HPDE6-E6E7 (cell line): ENCODE data around the gene APRT.

Source experiments
- DNase-seq: peaks from one replicate; pipeline ENCODE4 v3.0.0; 2011; ENCODE audit warnings: missing footprints; ENCODE audit errors: extremely low spot score

Gene APRT

DNA sequence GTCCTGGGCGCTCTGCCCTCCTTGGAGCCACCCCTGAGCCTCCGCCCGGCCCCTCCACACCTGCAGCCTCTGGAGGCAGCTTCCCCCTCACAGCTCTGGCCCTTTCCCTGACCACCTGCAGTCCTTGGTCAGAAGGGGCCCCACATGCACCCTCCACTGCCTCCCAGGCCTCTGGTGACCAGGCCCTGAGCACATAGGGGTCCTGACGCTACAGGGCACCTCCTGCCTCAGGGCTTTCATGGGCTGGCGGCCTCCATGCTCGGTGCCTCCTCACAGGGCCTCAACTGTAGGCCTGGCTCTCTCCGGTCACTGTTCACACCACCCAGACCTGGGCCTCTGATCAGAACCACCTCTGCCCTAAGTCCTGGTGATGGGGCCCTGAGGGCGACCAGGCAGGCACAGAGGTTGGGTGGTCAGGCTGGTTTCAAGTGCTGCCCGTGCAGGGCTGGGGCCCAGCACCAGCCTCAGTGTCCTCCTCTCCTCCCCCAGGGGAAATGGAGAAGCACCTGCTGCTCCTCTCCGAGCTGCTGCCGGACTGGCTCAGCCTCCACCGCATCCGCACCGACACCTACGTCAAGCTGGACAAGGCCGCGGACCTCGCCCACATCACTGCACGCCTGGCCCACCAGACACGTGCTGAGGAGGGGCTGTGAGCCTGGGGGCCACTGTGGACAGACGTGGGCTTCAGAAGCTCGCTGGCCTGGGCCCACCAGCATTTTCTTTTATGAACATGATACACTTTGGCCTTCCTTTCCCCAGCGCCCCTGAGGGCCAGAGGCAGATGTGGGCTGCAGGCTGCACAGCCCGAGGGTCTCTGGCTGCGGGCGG is 3.9 kb downstream of the APRT start:
- DNase-seq = no peak

DNA sequence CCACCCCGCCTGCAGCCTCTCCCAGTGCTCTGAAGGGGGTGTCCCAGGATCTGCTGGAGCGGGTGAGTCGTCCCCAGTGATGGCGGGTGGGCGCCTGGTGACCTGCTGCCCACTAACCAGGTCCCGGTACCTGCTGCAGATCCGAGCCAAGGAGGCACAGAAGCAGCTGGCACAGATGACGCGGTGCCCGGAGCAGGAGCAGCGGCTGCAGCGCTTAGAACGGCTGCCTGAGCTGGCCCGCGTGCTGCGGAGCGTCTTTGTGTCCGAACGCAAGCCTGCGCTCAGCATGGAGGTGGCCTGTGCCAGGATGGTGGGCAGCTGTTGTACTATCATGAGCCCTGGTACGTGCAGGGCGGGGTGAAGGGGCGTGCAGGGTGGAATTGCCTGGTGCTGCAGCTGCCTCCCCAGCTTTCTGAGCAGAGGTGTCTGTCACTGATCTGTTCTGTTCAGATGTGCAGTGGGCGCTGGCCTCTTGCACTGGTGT is 4.5 kb downstream of the APRT start:
- DNase-seq = no peak

DNA sequence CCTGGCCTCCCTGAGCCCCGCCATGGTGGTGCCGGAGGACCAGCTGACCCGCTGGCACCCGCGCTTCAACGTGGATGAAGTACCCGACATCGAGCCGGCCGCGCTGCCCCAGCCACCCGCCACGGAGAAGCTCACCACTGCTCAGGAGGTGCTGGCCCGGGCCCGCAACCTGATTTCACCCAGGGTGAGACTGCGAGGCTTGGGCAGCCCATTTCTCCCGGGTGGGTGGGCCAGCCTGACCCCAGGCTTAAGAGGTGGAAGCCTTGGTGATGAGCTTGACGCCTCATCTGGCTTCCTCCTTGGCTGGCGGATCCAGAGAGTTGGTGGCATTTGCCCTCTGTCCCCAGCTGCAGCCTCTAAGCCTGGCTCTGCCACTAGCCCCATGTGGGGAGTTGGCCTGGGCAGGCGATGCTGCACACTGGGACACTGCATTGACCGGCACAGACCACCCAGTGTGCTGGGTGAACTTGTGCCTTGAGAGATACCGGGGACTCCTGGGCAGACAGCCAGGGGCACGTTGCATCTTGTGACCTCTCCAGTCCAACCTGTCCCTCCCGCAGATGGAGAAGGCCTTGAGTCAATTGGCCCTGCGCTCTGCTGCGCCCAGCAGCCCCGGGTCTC is 5.1 kb downstream of the APRT start:
- DNase-seq = no peak

DNA sequence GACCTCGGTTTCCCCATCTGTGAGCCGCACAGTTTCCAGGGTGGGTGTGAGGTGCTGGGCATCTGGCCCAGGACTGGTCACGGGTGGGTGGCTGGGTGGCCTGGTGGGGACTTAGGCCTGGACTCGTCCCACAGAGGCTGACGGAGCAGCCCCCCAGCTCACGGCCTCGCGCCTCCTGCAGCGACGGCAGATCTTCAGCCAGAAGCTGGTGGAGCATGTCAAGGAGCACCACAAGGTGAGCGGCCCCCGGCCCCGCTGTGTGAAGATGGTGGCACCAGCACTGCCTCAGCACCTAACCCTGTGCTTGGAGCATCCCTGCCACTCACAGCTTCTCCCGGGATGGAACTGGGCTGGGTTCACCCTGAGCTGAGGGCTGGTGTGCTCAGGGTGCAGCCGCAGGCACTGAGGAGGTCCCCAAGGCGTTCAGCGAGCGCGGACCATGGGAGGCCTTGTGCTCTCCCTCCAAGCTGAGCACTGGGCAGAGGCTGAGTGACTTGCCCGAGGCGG is 5.8 kb downstream of the APRT start:
- DNase-seq = no peak

DNA sequence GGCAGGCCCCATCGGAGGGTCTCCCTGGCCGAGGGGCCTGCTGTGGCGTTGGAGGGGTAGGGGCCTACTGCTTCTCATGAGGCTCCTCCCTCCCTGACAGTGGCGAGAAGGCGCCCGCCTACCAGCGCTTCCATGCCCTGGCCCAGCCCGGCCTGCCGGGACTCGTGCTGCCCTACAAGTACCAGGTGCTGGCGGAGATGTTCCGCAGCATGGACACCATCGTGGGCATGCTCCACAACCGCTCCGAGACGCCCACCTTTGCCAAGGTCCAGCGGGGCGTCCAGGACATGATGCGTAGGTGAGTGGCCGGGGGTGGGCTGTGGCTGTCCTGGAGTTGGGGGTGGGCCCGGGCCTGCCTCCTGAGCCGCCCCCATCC is 6.4 kb downstream of the APRT start:
- no peak for DNase-seq

GRCh38 chr16:88804552-88805339 is 7.0 kb downstream of the APRT start:
- no peak for DNase-seq

GRCh38 chr16:88804173-88804551 is 7.6 kb downstream of the APRT start:
- DNase-seq = no peak

GRCh38 chr16:88803264-88803987 is 8.3 kb downstream of the APRT start, which contains the start of gene CDT1:
CDT1 (plus strand) TSS chr16:88803789; CDS start chr16:88803832, 43 bp downstream.
- DNase-seq = peak; percentile 97

GRCh38 chr16:88800277-88800592 is 11.5 kb downstream of the APRT start:
- no peak for DNase-seq

DNA sequence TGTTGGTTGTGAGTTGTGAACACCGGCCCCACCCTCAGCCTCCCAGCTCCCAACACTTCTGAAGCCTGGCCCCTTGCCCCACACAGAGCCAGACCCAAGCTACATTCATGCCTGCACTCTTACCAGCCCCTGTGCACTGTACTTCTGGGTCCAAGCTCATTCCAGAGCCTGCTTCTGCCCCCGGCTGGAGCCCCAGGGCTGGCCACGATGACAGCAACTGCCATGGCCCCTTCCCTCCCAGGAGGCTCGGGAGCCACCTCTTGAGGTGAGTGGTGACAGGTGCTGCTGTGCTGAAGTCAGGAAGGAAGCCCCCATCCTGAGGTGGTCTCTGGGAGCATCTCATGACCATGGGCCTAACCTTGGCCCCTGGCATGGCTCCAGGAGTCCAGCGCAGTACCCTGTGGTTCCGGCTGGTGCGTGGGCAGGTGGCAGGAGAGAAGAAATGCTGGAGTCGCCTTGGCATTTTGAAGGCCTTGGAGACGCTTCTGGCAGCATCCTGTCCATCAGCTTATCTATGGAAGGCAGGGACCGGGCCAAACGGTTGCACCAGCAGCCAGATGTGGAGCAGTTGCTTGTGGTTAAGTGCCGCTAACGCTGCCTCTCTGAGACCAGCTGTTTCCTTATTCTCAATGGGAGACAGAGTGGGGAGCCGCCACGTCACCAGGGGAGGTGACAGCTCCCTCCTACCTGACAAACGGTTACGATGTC is 12.0 kb downstream of the APRT start:
- DNase-seq = no peak

DNA sequence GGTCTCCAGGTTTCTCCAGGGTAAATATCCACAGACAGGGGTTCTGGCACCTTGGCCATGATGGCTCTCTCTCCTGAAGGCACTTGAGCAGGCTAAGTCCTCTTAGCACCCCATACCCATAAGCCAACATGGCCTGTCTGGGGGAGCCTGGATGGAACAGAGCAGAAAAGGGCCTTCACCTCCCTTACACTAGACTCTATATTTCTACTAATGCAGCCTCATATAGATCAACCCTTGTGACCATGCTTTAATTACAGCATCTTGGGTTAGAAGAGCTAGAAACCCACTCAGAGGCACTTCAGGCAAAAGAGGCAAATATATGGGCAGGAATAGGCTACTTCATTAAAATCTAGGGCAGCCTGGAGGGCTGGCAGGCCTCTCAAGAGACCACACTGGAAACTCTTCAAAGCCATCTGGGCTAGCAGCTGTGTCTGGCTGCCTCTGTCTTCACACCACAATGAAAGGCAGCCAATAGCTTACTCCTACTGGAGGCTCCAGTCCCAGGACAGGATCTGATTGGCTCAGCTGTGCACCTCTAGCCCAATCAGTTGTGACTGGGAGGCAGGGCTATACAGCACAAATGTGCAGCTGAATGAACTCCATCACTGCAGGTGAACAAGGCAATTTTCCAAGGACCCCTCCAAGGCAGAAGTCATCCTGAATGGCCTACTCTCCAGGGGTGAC is 12.8 kb downstream of the APRT start:
- no peak for DNase-seq

DNA sequence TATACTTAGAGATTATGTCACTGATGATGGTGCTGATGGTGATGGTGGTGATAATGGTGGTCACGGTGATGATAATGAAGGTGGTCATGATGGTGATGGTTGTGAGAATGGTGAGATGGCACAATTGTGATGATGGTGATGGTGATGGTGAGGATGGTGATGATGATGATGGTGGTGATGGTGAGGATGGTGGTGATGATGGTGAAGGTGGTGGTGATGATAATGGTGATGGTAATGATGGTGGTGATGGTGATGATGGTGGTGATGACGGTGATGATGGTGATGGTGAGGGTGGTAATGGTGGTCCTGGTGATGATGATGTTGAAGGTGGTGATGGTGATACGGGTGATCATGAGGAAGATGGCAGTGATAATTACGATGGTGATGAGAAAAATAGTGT is 13.7 kb downstream of the APRT start:
- no peak for DNase-seq

DNA sequence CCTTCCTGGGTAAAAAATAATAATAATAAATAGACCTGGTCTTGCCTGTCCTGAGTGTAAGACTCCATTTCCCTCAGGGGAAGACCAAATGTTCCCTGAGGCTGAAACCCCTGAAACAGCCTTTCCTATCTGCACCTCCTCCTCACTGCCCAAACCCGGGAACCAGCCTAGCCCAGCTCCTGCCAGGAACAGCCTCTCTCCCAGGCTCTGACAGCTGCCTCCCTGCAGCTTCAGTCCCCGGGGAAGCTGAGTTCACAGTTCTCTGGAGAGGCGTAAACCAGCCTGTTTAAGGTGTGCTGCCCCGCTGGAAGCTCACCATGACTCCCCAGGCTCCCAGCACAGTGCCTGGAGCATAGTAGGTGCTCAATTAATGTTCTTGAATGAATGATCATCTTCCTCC is 15.4 kb downstream of the APRT start:
- DNase-seq = no peak

GRCh38 chr16:88793251-88793954 is 18.3 kb downstream of the APRT start:
- no peak for DNase-seq

DNA sequence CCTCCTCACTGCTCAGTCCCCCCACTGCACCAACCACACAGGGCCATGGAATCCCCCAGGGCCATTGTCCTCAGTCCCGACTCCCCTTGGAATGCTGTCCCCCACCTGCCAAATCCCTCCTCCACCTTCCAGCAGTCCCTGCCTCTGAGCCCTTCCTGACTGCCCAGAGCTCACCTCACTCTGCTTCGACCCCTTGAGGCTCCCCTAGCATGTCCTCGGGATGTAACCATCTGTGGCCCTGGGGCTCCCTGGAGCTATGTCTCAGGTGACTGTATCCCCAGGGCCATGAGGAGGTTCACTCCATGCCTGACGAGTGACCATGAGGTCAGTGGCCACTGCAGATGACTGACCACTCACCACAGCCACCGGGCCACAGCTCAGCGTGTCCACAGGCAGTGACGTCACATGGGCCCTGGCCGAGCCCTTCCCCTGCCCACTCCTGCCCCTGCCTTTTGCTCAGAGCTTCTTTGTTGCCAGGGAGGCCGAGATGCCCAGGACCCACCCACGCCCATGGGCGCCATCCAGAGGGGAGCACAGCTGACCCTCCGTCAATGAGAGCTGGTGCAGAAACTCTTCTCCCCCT is 19.0 kb downstream of the APRT start:
- DNase-seq = no peak

GRCh38 chr16:88792078-88792550 is 19.6 kb downstream of the APRT start:
- DNase-seq = no peak

- no peak for DNase-seq
Observed at GRCh38 chr16:88790312-88791211, 21.2 kb downstream of the APRT start.

GRCh38 chr16:88789594-88789993 is 22.1 kb downstream of the APRT start:
- DNase-seq = no peak
